ENCODE data around the gene ADARB1.

DNA sequence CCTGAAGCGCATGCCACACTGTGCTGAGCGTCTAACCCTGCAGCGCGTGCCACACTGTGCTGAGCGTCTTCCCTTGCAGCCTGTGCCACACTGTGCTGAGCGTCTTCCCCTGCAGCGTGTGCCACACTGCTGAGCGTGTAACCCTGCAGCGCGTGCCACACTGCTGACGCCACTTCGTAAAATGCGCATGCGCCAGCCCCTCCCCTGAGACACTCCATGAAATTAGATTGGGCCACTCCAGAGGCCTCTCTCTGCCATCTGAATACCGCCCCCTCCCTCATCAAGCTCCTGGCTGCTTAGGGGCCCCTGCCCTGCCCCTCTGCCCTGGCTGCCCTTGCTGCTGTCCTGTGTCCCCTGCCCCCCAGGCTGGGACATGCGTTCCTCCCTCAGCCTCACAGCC is 128.5 kb downstream of the ADARB1 start:
- no peak for TF ChIP-seq CTCF (tag by site-specific recombination; IDR thresholded peaks at IDR 0.05)
- no peak for TF ChIP-seq ZNF585B (tag by site-specific recombination; IDR thresholded peaks at IDR 0.05)
- TF ChIP-seq SETDB1 (IDR thresholded peaks at IDR 0.05; ENCODE audit: insufficient read length, low read length), result no peak
- no peak for TF ChIP-seq ZNF501 (tag by site-specific recombination; IDR thresholded peaks at IDR 0.05)
- no peak for TF ChIP-seq ZNF350 (tag by site-specific recombination; IDR thresholded peaks at IDR 0.05)
- no peak for TF ChIP-seq HOXA7 (CRISPR knock-in tag; IDR thresholded peaks at IDR 0.05; ENCODE audit: borderline replicate concordance)
- TF ChIP-seq ZNF629 (tag by site-specific recombination; IDR thresholded peaks at IDR 0.05), result no peak
- TF ChIP-seq, protein P1, sequence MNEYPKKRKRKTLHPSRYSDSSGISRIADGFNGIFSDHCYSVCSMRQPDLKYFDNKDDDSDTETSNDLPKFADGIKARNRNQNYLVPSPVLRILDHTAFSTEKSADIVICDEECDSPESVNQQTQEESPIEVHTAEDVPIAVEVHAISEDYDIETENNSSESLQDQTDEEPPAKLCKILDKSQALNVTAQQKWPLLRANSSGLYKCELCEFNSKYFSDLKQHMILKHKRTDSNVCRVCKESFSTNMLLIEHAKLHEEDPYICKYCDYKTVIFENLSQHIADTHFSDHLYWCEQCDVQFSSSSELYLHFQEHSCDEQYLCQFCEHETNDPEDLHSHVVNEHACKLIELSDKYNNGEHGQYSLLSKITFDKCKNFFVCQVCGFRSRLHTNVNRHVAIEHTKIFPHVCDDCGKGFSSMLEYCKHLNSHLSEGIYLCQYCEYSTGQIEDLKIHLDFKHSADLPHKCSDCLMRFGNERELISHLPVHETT (tag by site-specific recombination; IDR thresholded peaks at IDR 0.05), result no peak
- TF ChIP-seq ZNF433 (tag by site-specific recombination; IDR thresholded peaks at IDR 0.05; ENCODE audit: low read depth), result no peak
- no peak for TF ChIP-seq ZNF510 (tag by site-specific recombination; IDR thresholded peaks at IDR 0.05; ENCODE audit: insufficient replicate concordance)
- TF ChIP-seq, protein P2, sequence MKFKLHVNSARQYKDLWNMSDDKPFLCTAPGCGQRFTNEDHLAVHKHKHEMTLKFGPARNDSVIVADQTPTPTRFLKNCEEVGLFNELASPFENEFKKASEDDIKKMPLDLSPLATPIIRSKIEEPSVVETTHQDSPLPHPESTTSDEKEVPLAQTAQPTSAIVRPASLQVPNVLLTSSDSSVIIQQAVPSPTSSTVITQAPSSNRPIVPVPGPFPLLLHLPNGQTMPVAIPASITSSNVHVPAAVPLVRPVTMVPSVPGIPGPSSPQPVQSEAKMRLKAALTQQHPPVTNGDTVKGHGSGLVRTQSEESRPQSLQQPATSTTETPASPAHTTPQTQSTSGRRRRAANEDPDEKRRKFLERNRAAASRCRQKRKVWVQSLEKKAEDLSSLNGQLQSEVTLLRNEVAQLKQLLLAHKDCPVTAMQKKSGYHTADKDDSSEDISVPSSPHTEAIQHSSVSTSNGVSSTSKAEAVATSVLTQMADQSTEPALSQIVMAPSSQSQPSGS (tag by site-specific recombination; IDR thresholded peaks at IDR 0.05; ENCODE audit: low read depth), result no peak
- TF ChIP-seq ZNF239 (tag by site-specific recombination; IDR thresholded peaks at IDR 0.05), result no peak
- TF ChIP-seq, protein P3, sequence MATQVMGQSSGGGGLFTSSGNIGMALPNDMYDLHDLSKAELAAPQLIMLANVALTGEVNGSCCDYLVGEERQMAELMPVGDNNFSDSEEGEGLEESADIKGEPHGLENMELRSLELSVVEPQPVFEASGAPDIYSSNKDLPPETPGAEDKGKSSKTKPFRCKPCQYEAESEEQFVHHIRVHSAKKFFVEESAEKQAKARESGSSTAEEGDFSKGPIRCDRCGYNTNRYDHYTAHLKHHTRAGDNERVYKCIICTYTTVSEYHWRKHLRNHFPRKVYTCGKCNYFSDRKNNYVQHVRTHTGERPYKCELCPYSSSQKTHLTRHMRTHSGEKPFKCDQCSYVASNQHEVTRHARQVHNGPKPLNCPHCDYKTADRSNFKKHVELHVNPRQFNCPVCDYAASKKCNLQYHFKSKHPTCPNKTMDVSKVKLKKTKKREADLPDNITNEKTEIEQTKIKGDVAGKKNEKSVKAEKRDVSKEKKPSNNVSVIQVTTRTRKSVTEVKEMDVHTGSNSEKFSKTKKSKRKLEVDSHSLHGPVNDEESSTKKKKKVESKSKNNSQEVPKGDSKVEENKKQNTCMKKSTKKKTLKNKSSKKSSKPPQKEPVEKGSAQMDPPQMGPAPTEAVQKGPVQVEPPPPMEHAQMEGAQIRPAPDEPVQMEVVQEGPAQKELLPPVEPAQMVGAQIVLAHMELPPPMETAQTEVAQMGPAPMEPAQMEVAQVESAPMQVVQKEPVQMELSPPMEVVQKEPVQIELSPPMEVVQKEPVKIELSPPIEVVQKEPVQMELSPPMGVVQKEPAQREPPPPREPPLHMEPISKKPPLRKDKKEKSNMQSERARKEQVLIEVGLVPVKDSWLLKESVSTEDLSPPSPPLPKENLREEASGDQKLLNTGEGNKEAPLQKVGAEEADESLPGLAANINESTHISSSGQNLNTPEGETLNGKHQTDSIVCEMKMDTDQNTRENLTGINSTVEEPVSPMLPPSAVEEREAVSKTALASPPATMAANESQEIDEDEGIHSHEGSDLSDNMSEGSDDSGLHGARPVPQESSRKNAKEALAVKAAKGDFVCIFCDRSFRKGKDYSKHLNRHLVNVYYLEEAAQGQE (tag by site-specific recombination; IDR thresholded peaks at IDR 0.05), result no peak
- TF ChIP-seq ZNF169 (tag by site-specific recombination; IDR thresholded peaks at IDR 0.05), result no peak
